SK-N-SH (cell line): ENCODE measurements around the gene ARHGEF26.

ENCODE experiments used
- EP300 ChIP-seq, 2 experiments: IDR thresholded peaks; 2 replicates each; pipeline versions ENCODE4 v1.4.0 to v1.6.1; 2012; ENCODE audit warnings: borderline replicate concordance in 1 of 2, low read depth in 1 of 2, low read length in 1 of 2
- RAD21 ChIP-seq: IDR thresholded peaks from 2 replicates; pipeline ENCODE4 v1.6.1; 2012; ENCODE audit warnings: mild to moderate bottlenecking, low read length
- RFX5 ChIP-seq: IDR thresholded peaks from 2 replicates; pipeline ENCODE4 v1.6.1; 2012; ENCODE audit warnings: mild to moderate bottlenecking, improper control_type of control experiment, low read length
- SMC3 ChIP-seq: IDR thresholded peaks from 2 replicates; pipeline ENCODE4 v1.6.1; 2012; ENCODE audit warnings: low read depth, low read length, improper control_type of control experiment
- TAF1 ChIP-seq: IDR thresholded peaks from 2 replicates; pipeline ENCODE4 v1.6.1; 2012; ENCODE audit warnings: low read depth, mild to moderate bottlenecking, low read length, moderate library complexity, borderline replicate concordance
- TCF12 ChIP-seq: IDR thresholded peaks from 2 replicates; pipeline ENCODE4 v1.4.0; 2012
- TF ChIP-seq, protein P1 (sequence below): fragments of 200-600 bp; sonication (generic); IDR thresholded peaks from 2 replicates; pipeline ENCODE4 v1.6.1; 2017; ENCODE audit warnings: antibody characterized with exemption, mild to moderate bottlenecking, moderate library complexity
- TF ChIP-seq, protein P2 (sequence below): IDR thresholded peaks from 2 replicates; pipeline ENCODE4 v1.4.0; 2012; ENCODE audit warnings: low read depth

DNA sequence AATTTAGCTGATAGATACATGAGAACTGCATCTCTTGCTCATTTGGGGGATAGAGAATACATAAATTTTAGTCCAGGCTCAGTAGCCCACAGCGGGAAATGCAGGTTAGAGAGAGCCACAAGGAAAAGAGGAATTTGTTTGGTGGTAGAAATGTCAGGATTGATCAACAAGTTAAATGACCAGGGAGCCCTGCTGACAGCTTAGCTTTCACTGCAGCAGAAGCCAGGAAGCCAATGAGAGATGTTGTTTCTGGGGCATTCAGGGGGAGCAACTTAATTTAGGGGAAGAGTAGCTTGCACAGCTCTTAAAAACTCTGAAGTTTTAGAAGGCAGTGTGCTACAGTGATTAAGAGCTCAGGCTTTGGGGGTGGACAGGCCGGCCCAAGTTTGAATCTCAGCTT, 22.7 kb downstream of the ARHGEF26 start:
- TF ChIP-seq, protein P1, sequence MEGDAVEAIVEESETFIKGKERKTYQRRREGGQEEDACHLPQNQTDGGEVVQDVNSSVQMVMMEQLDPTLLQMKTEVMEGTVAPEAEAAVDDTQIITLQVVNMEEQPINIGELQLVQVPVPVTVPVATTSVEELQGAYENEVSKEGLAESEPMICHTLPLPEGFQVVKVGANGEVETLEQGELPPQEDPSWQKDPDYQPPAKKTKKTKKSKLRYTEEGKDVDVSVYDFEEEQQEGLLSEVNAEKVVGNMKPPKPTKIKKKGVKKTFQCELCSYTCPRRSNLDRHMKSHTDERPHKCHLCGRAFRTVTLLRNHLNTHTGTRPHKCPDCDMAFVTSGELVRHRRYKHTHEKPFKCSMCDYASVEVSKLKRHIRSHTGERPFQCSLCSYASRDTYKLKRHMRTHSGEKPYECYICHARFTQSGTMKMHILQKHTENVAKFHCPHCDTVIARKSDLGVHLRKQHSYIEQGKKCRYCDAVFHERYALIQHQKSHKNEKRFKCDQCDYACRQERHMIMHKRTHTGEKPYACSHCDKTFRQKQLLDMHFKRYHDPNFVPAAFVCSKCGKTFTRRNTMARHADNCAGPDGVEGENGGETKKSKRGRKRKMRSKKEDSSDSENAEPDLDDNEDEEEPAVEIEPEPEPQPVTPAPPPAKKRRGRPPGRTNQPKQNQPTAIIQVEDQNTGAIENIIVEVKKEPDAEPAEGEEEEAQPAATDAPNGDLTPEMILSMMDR, result no peak
- TF ChIP-seq TAF1 (no peak), TCF12 (no peak), EP300 (IDR thresholded peaks at IDR 0.05; ENCODE audit: borderline replicate concordance in 1 of 2, low read depth in 1 of 2, low read length in 1 of 2) (no peak), SMC3 (no peak), RAD21 (no peak), RFX5 (no peak)
- TF ChIP-seq, protein P2, sequence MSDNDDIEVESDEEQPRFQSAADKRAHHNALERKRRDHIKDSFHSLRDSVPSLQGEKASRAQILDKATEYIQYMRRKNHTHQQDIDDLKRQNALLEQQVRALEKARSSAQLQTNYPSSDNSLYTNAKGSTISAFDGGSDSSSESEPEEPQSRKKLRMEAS, result no peak
